ENCODE measurements around the gene COX19.

DNA sequence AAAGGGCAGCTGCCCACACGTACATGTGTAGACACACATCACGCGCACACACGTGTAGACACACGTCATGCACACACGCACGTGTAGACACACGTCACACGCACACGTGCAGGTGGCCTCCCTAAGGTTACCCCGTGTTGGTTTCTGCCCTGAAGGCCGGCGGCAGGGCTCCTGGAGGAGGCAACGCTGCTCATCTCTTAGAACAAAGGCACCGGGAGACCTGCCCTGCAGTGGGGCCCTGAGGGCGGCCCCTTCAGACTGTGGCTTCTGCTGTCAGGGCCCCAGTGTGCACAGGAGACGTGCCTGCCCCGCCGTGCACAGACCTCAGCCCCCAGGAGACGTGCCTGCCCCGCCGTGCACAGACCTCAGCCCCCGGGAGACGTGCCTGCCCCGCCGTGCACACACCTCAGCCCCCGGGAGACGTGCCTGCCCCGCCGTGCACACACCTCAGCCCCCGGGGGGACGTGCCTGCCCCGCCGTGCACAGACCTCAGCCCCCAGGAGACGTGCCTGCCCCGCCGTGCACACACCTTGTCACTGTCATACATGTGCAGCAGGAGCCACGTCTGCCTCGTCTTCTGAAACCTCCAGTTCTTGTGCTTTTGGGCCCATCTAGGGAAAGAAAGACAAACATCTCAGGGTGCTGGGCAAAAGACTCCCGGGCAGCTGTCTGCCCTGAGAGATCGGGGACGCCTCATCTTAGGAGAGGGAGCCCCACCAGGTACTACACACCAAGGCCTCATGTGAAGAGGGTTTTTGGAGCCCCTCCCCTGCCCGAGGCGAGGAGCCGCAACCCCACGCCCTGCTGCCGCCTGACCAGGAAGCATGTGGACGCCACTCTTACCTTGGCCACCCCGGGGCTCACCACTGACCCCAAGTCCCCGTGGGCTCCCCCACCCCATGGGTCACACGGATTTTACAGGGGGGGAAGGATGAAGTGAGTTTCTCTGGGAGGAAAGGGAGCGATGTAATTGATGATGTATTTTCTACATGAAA, 24.9 kb upstream of the COX19 start:
- TF ChIP-seq CTCF (conservative IDR thresholded peaks at IDR 0.05 in 1 of 2, IDR thresholded peaks at IDR 0.05 in 1 of 2; ENCODE audit: low read depth in 1 of 2, low read length in 2 of 2) (no peak), EZH2 (IDR thresholded peaks at IDR 0.05; ENCODE audit: low read length, missing control alignments) (no peak)

Data from fibroblast of lung (primary cell).